Endothelial cell of umbilical vein (primary cell): Measurements from ENCODE around the gene NOSIP. TPM values are rescaled to one million over a fixed set of nuclear protein-coding genes. Genes with fewer than 3 reads are reported as not detected.
A peak's percentile ranks its signal among the peaks of the same experiment; 100 is the strongest.

ENCODE experiments used
- BruUV-seq: library from RNA; stranded (reverse); fragments of 400-500 nt; replicated peaks from 2 replicates; lab custom pipeline; 2021; lab: Mats Ljungman, UMichigan
- CTCF ChIA-PET: fragments of 300-600, 350-600 bp; sonication (Branson Sonifier 250); formaldehyde crosslinking; loops from one replicate; lab custom pipeline; 2021; ENCODE audit warnings: antibody characterized with exemption, inconsistent platforms; lab: Charles Lee
- POLR2A ChIA-PET: fragments of 300-600, 350-600 bp; sonication (Branson Sonifier 250); formaldehyde crosslinking; loops from one replicate; lab custom pipeline; 2021; ENCODE audit warnings: antibody characterized with exemption, inconsistent platforms; lab: Charles Lee
- DNase-seq: peaks from one replicate; pipeline ENCODE4 v3.0.0-alpha.2; 2011; ENCODE audit warnings: low read depth, low spot score
- FAIRE-seq: peaks from 2 replicates; lab custom pipeline; 2011; peaks lifted over from hg19 to GRCh38; lab: Jason Lieb, UNC
- H2AFZ ChIP-seq: 2 replicates; pipeline ENCODE4 v1.6.0; 2012; ENCODE audit warnings: low read depth, low read length, control low read depth, inconsistent platforms
- H3K27ac ChIP-seq: 2 replicates; pipeline ENCODE4 v1.5.1; 2011; ENCODE audit warnings: low read depth, mild to moderate bottlenecking, control low read depth, low read length, moderate library complexity; ENCODE audit not compliant: insufficient read depth
- H3K27me3 ChIP-seq, 2 experiments: 2 replicates each; pipeline versions ENCODE4 v1.6.0 to v1.6.1; 2011; ENCODE audit warnings: low read length in 2 of 2, mixed read lengths in 1 of 2; ENCODE audit not compliant: control insufficient read depth in 2 of 2, insufficient read depth in 2 of 2
- H3K36me3 ChIP-seq, 2 experiments: 2 replicates in 1 of 2; 3 replicates in 1 of 2; pipeline ENCODE4 v1.5.1; 2011; ENCODE audit warnings: low read length in 2 of 2, mild to moderate bottlenecking in 1 of 2, moderate library complexity in 1 of 2; ENCODE audit not compliant: control insufficient read depth in 2 of 2, insufficient read depth in 2 of 2; ENCODE audit errors: extremely low read depth in 1 of 2
- H3K4me1 ChIP-seq: 3 replicates; pipeline ENCODE4 v1.5.1; 2011; ENCODE audit warnings: mild to moderate bottlenecking, low read length; ENCODE audit not compliant: control insufficient read depth, insufficient read depth; ENCODE audit errors: extremely low read depth
- H3K4me2 ChIP-seq: 2 replicates; pipeline ENCODE4 v1.6.1; 2011; ENCODE audit warnings: low read length, control low read depth, mixed read lengths; ENCODE audit not compliant: insufficient read depth
- H3K4me3 ChIP-seq, 3 experiments: fragments of 200-600 bp in 1 of 3; sonication (generic), shearing (Covaris generic) in 1 of 3; replicated peaks in 1 of 3; 2 replicates each; pipeline ENCODE4 v1.5.1; 2011 to 2016; ENCODE audit warnings: control low read depth in 3 of 3, low read length in 3 of 3, mild to moderate bottlenecking in 2 of 3, inconsistent platforms in 1 of 3, low read depth in 1 of 3, moderate library complexity in 1 of 3; ENCODE audit not compliant: insufficient read depth in 1 of 3
- H3K79me2 ChIP-seq: 2 replicates; pipeline ENCODE4 v1.6.0; 2012; ENCODE audit warnings: low read length, inconsistent platforms; ENCODE audit not compliant: control insufficient read depth, insufficient read depth
- H3K9ac ChIP-seq: replicated peaks from 2 replicates; pipeline ENCODE3; 2011; ENCODE audit warnings: low read length, control low read depth; ENCODE audit not compliant: insufficient read depth; ENCODE audit errors: extremely low read depth
- H3K9me1 ChIP-seq: replicated peaks from 3 replicates; pipeline ENCODE4 v1.6.0; 2011; ENCODE audit warnings: mild to moderate bottlenecking, low read length; ENCODE audit not compliant: control insufficient read depth, insufficient read depth; ENCODE audit errors: extremely low read depth
- H3K9me3 ChIP-seq: replicated peaks from 2 replicates; pipeline ENCODE4 v1.5.1; 2012; ENCODE audit warnings: low read length, inconsistent platforms; ENCODE audit not compliant: control insufficient read depth, insufficient read depth
- H4K20me1 ChIP-seq: replicated peaks from 2 replicates; pipeline ENCODE3; 2011; ENCODE audit warnings: mild to moderate bottlenecking, low read length; ENCODE audit not compliant: control insufficient read depth, insufficient read depth; ENCODE audit errors: extremely low read depth
- CTCF ChIP-seq, 2 donors: IDR thresholded peaks; 1 replicate in 1 of 2; 2 replicates in 1 of 2; pipeline ENCODE4 v1.5.1; 2011; ENCODE audit warnings: low read length in 2 of 2, mild to moderate bottlenecking in 2 of 2, moderate library complexity in 2 of 2, control low read depth in 1 of 2, inconsistent platforms in 1 of 2, low read depth in 1 of 2; ENCODE audit not compliant: insufficient read depth in 1 of 2; ENCODE audit errors: extremely low read depth in 1 of 2
- EZH2 ChIP-seq: IDR thresholded peaks from 2 replicates; pipeline ENCODE4 v1.6.1; 2012; ENCODE audit warnings: borderline replicate concordance, low read depth, mild to moderate bottlenecking, moderate library complexity, low read length, inconsistent platforms; ENCODE audit not compliant: severe bottlenecking
- FOS ChIP-seq: IDR thresholded peaks from 2 replicates; pipeline ENCODE4 v1.6.1; 2011; ENCODE audit warnings: mild to moderate bottlenecking, low read length, moderate library complexity, borderline replicate concordance; ENCODE audit not compliant: insufficient read depth
- GATA2 ChIP-seq: IDR thresholded peaks from 2 replicates; pipeline ENCODE4 v1.7.0; 2011; ENCODE audit warnings: low read depth, mild to moderate bottlenecking, moderate library complexity, mixed read lengths, low read length; ENCODE audit not compliant: insufficient read length, insufficient read depth
- JUN ChIP-seq: IDR thresholded peaks from 2 replicates; pipeline ENCODE4 v1.6.1; 2011; ENCODE audit warnings: borderline replicate concordance, low read depth; ENCODE audit not compliant: insufficient read length, insufficient read depth
- MAX ChIP-seq: IDR thresholded peaks from 2 replicates; pipeline ENCODE4 v1.6.1; 2011; ENCODE audit not compliant: insufficient read depth, insufficient read length
- MYC ChIP-seq: IDR thresholded peaks from one replicate; pipeline ENCODE4 v1.6.1; 2011; ENCODE audit warnings: mild to moderate bottlenecking, low read depth, low read length
- POLR2A ChIP-seq: IDR thresholded peaks from 2 replicates; pipeline ENCODE4 v1.6.1; 2012; ENCODE audit warnings: low read depth, mild to moderate bottlenecking, control low read depth, low read length
- POLR2AphosphoS5 ChIP-seq: IDR thresholded peaks from 2 replicates; pipeline ENCODE4 v1.6.1; 2012; ENCODE audit warnings: low read depth, mild to moderate bottlenecking, control low read depth, low read length, moderate library complexity; ENCODE audit not compliant: insufficient read depth
- dilution Hi-C: fragments of 300-500 bp; cut with MboI; formaldehyde crosslinking; loops from one replicate; pipeline ENCODE4 v1.15.0; 2019; ENCODE audit warnings: low sequenced_read_pairs; ENCODE audit not compliant: extremely low pct_ligation_motif_present
- intact Hi-C: fragments of 100-400 bp; cut with micrococcal nuclease; formaldehyde crosslinking; loops from one replicate; pipeline ENCODE4 v1.10.0; 2022
- polyA plus RNA-seq, 4 experiments: library from polyadenylated mRNA; depleted of rRNA in 3 of 4; stranded (reverse) in 3 of 4; unstranded in 1 of 4; fragments of >200 nt; gene quantifications; 2 replicates each; pipeline versions ENCODE4 v1.2.1 to v1.2.3, GENCODE V29; 2011 to 2012; ENCODE audit warnings: missing spikeins in 1 of 4
- total RNA-seq: library from RNA; stranded (reverse); gene quantifications from 2 replicates; pipeline ENCODE4 v1.2.3, GENCODE V29; 2021

The NOSIP gene
- total and polyA plus RNA-seq, 2 donors (not counting 3 experiments of a cell fraction or from before 2014, with no cell fraction given), result 77.5 to 128 TPM

- Histone ChIP-seq H3K79me2 (no peaks in the 10 kb centered on the region), H3K4me2 (no peak overlapping the region), H3K27me3 (no peaks in the 10 kb centered on the region), H4K20me1 (no peaks in the 10 kb centered on the region), H3K9me1 (no peaks in the 10 kb centered on the region), H3K9ac (no peak overlapping the region), H3K4me3 (no peak overlapping the region), H3K4me1 (peaks cover 10% of the 10 kb centered on the region), H3K27ac (no peak overlapping the region), H3K36me3 (peaks cover 0 to 8% of the 10 kb centered on the region in 2 experiments), H3K9me3 (no peaks in the 10 kb centered on the region), H2AFZ (no peak overlapping the region)
- CTCF ChIA-PET, result interaction anchor here (0.6 to 1.0 kb wide), 3 partner anchors 11 to 59 kb away, joined by 3 to 4 read pairs (median 3); partner anchors contain the start of gene RRAS
- FAIRE-seq (peak; percentile 50), DNase-seq (no peak)
- no TSS peak for BruUV-seq
- intact Hi-C loops, result no loop called here
- dilution Hi-C loops, result no loop called here
- TF ChIP-seq POLR2AphosphoS5 (no peak), EZH2 (no peak), MAX (no peak), CTCF (IDR thresholded peaks at IDR 0.05; ENCODE audit: extremely low read depth in 1 of 2, insufficient read depth in 1 of 2, low read depth in 1 of 2, low read length in 2 of 2) (no peak), GATA2 (no peak), POLR2A (no peak), FOS (no peak), JUN (no peak), MYC (no peak)
- POLR2A ChIA-PET, result no interaction called here
These were observed 49.3 kb upstream of the NOSIP start for GRCh38 chr19:49629659-49630058.
